HG02870 (cell line): Measurements from ENCODE around the gene QPRT.
"Not testable (repeated sequence)": the region's sequence is repeated elsewhere in the genome, so short reads cannot be mapped to it uniquely, and the experiment has no call there.

Experiments used
- ATAC-seq: cut with Tn5 transposase; IDR thresholded peaks from one replicate; pipeline ENCODE4 v1.9.1; 2021; ENCODE audit warnings: mild to moderate bottlenecking, moderate library complexity; ENCODE audit not compliant: unreplicated experiment

QPRT gene

GRCh38 chr16:29744541-29745101, 65.6 kb downstream of the QPRT start:
- ATAC-seq = no peak

- no peak for ATAC-seq
Observed at GRCh38 chr16:29745121-29745852, 66.3 kb downstream of the QPRT start.

- ATAC-seq = no peak
Observed at GRCh38 chr16:29745853-29746345, 66.9 kb downstream of the QPRT start, which contains the start of gene C16orf54. Gene C16orf54 (minus strand): TSS chr16:29745990. CDS start chr16:29744951, 1,039 bp downstream.

- ATAC-seq = not testable (repeated sequence)
Observed at GRCh38 chr16:29746518-29746917, 67.5 kb downstream of the QPRT start.
